Measurements from ENCODE around the gene LYST.
"Not testable (repeated sequence)": the region's sequence is repeated elsewhere in the genome, so short reads cannot be mapped to it uniquely, and the experiment has no call there.

LYST gene

GRCh38 chr1:235650341-235651169, 216.2 kb downstream of the LYST start:
- peak; percentile 58 for DNase-seq

- DNase-seq: peak; percentile 52
These were observed 217.1 kb downstream of the LYST start, which contains the start of gene GNG4 for GRCh38 chr1:235649368-235650163. TSS of gene GNG4 (minus strand) at chr1:235649784. CDS start at chr1:235583838, 65,946 bp downstream.

- peak; percentile 56 for DNase-seq
These were observed 217.7 kb downstream of the LYST start for GRCh38 chr1:235648954-235649367.

GRCh38 chr1:235648407-235648907, 218.2 kb downstream of the LYST start:
- peak; percentile 85 for DNase-seq

GRCh38 chr1:235647537-235647936, 219.2 kb downstream of the LYST start:
- DNase-seq: not testable (repeated sequence)

GRCh38 chr1:235646463-235646862, 220.2 kb downstream of the LYST start:
- DNase-seq: no peak

- no peak for DNase-seq
These were observed 221.9 kb downstream of the LYST start for GRCh38 chr1:235644693-235645305.

GRCh38 chr1:235643837-235644692, 222.6 kb downstream of the LYST start:
- no peak for DNase-seq

- no peak for DNase-seq
These were observed 223.7 kb downstream of the LYST start for GRCh38 chr1:235642943-235643371.

- peak; percentile 16 for DNase-seq
These were observed 224.4 kb downstream of the LYST start for GRCh38 chr1:235642011-235642942.

GRCh38 chr1:235640580-235640979, 226.1 kb downstream of the LYST start:
- no peak for DNase-seq

GRCh38 chr1:235639226-235640205, 227.2 kb downstream of the LYST start:
- no peak for DNase-seq

GRCh38 chr1:235638612-235639011, 228.1 kb downstream of the LYST start:
- not testable (repeated sequence) for DNase-seq

- DNase-seq: no peak
These were observed 228.8 kb downstream of the LYST start for GRCh38 chr1:235637756-235638534.

- no peak for DNase-seq
These were observed 230.6 kb downstream of the LYST start for GRCh38 chr1:235635938-235636662.

GRCh38 chr1:235632506-235633401, 234.0 kb downstream of the LYST start:
- DNase-seq: no peak

- no peak for DNase-seq
These were observed 234.9 kb downstream of the LYST start for GRCh38 chr1:235631816-235632215.

All from NCI-H1092 (cell line).